SK-N-SH (cell line): ENCODE measurements around the gene TANC1. TPM values are rescaled to one million over a fixed set of nuclear protein-coding genes. Genes with fewer than 3 reads are reported as not detected.

Source experiments
- CTCF ChIA-PET: fragments of 300-600, 350-600 bp; formaldehyde crosslinking; extraction: SDS; loops from one replicate; lab custom pipeline; 2021; lab: Yijun Ruan, JAX
- POLR2A ChIA-PET: fragments of 350-600 bp; sonication (Branson Sonifier 250); formaldehyde crosslinking; extraction: SDS; loops from one replicate; lab custom pipeline; 2020; ENCODE audit warnings: antibody characterized with exemption, inconsistent platforms; lab: Yijun Ruan, JAX
- DNase-seq: peaks from one replicate; pipeline ENCODE4 v3.0.0; 2012
- H2AFZ ChIP-seq: fragments of 200-600 bp; sonication (generic); 2 replicates; pipeline ENCODE4 v1.8.1; 2016; ENCODE audit warnings: antibody characterized with exemption, mild to moderate bottlenecking, low read depth
- H3F3A ChIP-seq: fragments of 200-600 bp; sonication (generic); replicated peaks from 2 replicates; pipeline ENCODE3; 2016; ENCODE audit warnings: antibody characterized with exemption, mild to moderate bottlenecking; ENCODE audit not compliant: insufficient read depth
- H3K27ac ChIP-seq, 2 experiments: fragments of 200-500 bp in 1 of 2; fragments of 200-600 bp in 1 of 2; sonication (Bioruptor generic) in 1 of 2; sonication (generic), shearing (Covaris generic) in 1 of 2; 2 replicates each; pipeline versions ENCODE4 v1.5.1 to v1.6.1; 2014 to 2016; ENCODE audit warnings: low read depth in 2 of 2, inconsistent platforms in 1 of 2, low read length in 1 of 2, mild to moderate bottlenecking in 1 of 2, mixed read lengths in 1 of 2
- H3K27me3 ChIP-seq: fragments of 200-600 bp; sonication (generic), shearing (Covaris generic); 2 replicates; pipeline ENCODE4 v1.6.1; 2016; ENCODE audit warnings: mixed run types; ENCODE audit not compliant: insufficient read depth
- H3K36me3 ChIP-seq, 2 experiments: fragments of 200-500 bp in 1 of 2; fragments of 200-600 bp in 1 of 2; sonication (Bioruptor generic) in 1 of 2; sonication (generic) in 1 of 2; replicated peaks in 1 of 2; 2 replicates each; pipeline versions ENCODE3 to v1.5.1; 2014 to 2016; ENCODE audit warnings: low read length in 1 of 2, mild to moderate bottlenecking in 1 of 2; ENCODE audit not compliant: insufficient read depth in 2 of 2, control insufficient read depth in 1 of 2
- H3K4me1 ChIP-seq, 2 experiments: fragments of 200-500 bp in 1 of 2; fragments of 200-600 bp in 1 of 2; sonication (Bioruptor generic) in 1 of 2; sonication (generic), shearing (Covaris generic) in 1 of 2; 2 replicates each; pipeline versions ENCODE4 v1.5.1 to v1.6.1; 2014 to 2016; ENCODE audit warnings: low read depth in 1 of 2, low read length in 1 of 2, mixed run types in 1 of 2; ENCODE audit not compliant: insufficient read depth in 2 of 2, control insufficient read depth in 1 of 2
- H3K4me2 ChIP-seq: fragments of 200-600 bp; sonication (generic), shearing (Covaris generic); 2 replicates; pipeline ENCODE4 v1.6.1; 2017; ENCODE audit warnings: mixed run types
- H3K4me3 ChIP-seq, 2 experiments: fragments of 200-500 bp in 1 of 2; fragments of 200-600 bp in 1 of 2; sonication (Bioruptor generic) in 1 of 2; sonication (generic), shearing (Covaris generic) in 1 of 2; 2 replicates each; pipeline versions ENCODE4 v1.5.1 to v1.8.1; 2014 to 2016; ENCODE audit warnings: low read depth in 2 of 2, inconsistent platforms in 1 of 2, low read length in 1 of 2, mild to moderate bottlenecking in 1 of 2, mixed read lengths in 1 of 2, moderate library complexity in 1 of 2
- H3K79me2 ChIP-seq: fragments of 200-600 bp; sonication (generic); 2 replicates; pipeline ENCODE4 v1.8.1; 2017; ENCODE audit warnings: mild to moderate bottlenecking; ENCODE audit not compliant: insufficient read depth
- H3K9ac ChIP-seq: fragments of 200-600 bp; sonication (generic); 2 replicates; pipeline ENCODE4 v1.6.1; 2017; ENCODE audit warnings: mixed run types
- H3K9me2 ChIP-seq: fragments of 200-600 bp; sonication (generic); 2 replicates; pipeline ENCODE4 v1.6.1; 2017; ENCODE audit warnings: mixed run types
- H3K9me3 ChIP-seq: fragments of 200-600 bp; sonication (generic); 2 replicates; pipeline ENCODE4 v1.6.1; 2017; ENCODE audit warnings: mixed run types, mild to moderate bottlenecking, moderate library complexity
- H4K20me1 ChIP-seq: fragments of 200-600 bp; sonication (generic); 2 replicates; pipeline ENCODE4 v1.6.1; 2017; ENCODE audit warnings: mild to moderate bottlenecking, mixed run types; ENCODE audit not compliant: insufficient read depth
- CHD2 ChIP-seq: fragments of 150-350 bp; IDR thresholded peaks from 2 replicates; pipeline ENCODE4 v1.6.1; 2018; ENCODE audit warnings: low read length; ENCODE audit not compliant: partially characterized antibody
- EP300 ChIP-seq, 2 experiments: IDR thresholded peaks; 2 replicates each; pipeline versions ENCODE4 v1.4.0 to v1.6.1; 2012; ENCODE audit warnings: borderline replicate concordance in 1 of 2, low read depth in 1 of 2, low read length in 1 of 2
- FOSL2 ChIP-seq: IDR thresholded peaks from 2 replicates; pipeline ENCODE4 v1.4.0; 2012; ENCODE audit warnings: low read depth, mild to moderate bottlenecking, moderate library complexity, borderline replicate concordance
- FOXM1 ChIP-seq: IDR thresholded peaks from 2 replicates; pipeline ENCODE4 v1.4.0; 2012; ENCODE audit warnings: low read depth, mild to moderate bottlenecking
- GATA2 ChIP-seq: sonication (generic); formaldehyde crosslinking; IDR thresholded peaks from 2 replicates; pipeline ENCODE4 v1.5.0; 2020; ENCODE audit warnings: mild to moderate bottlenecking, missing genetic modification reagents
- MAX ChIP-seq: IDR thresholded peaks from 2 replicates; pipeline ENCODE4 v1.4.0; 2012; ENCODE audit warnings: low read depth
- NFIC ChIP-seq: IDR thresholded peaks from 2 replicates; pipeline ENCODE4 v1.4.0; 2012; ENCODE audit warnings: borderline replicate concordance
- NRF1 ChIP-seq: IDR thresholded peaks from 2 replicates; pipeline ENCODE4 v1.6.1; 2012; ENCODE audit warnings: low read depth, mild to moderate bottlenecking, low read length
- PBX3 ChIP-seq: IDR thresholded peaks from 2 replicates; pipeline ENCODE4; 2012
- RCOR1 ChIP-seq: fragments of 150-350 bp; IDR thresholded peaks from 2 replicates; pipeline ENCODE4 v1.6.1; 2017; ENCODE audit warnings: antibody characterized with exemption, low read length
- REST ChIP-seq: IDR thresholded peaks from 2 replicates; pipeline ENCODE4 v1.6.1; 2012; ENCODE audit warnings: mild to moderate bottlenecking, low read depth, low read length, moderate library complexity
- RFX5 ChIP-seq: IDR thresholded peaks from 2 replicates; pipeline ENCODE4 v1.6.1; 2012; ENCODE audit warnings: mild to moderate bottlenecking, improper control_type of control experiment, low read length
- SIN3A ChIP-seq: IDR thresholded peaks from 2 replicates; pipeline ENCODE4 v1.6.1; 2012; ENCODE audit warnings: low read depth, mild to moderate bottlenecking, low read length, moderate library complexity, borderline replicate concordance
- TAF1 ChIP-seq: IDR thresholded peaks from 2 replicates; pipeline ENCODE4 v1.6.1; 2012; ENCODE audit warnings: low read depth, mild to moderate bottlenecking, low read length, moderate library complexity, borderline replicate concordance
- TCF12 ChIP-seq: IDR thresholded peaks from 2 replicates; pipeline ENCODE4 v1.4.0; 2012
- TEAD4 ChIP-seq: IDR thresholded peaks from 2 replicates; pipeline ENCODE4 v1.4.0; 2012; ENCODE audit warnings: mild to moderate bottlenecking, borderline replicate concordance; ENCODE audit not compliant: insufficient read depth
- USF1 ChIP-seq: IDR thresholded peaks from 2 replicates; pipeline ENCODE4 v1.4.0; 2012; ENCODE audit warnings: low read depth, borderline replicate concordance
- USF2 ChIP-seq: fragments of 150-350 bp; IDR thresholded peaks from 2 replicates; pipeline ENCODE4 v1.6.1; 2017; ENCODE audit warnings: antibody characterized with exemption, low read length, low read depth, borderline replicate concordance
- WGBS: methylation state at CpG from one replicate; pipeline ENCODE4 v1.1.6; 2017; ENCODE audit warnings: low lambda C conversion rate; 5-methylcytosine and 5-hydroxymethylcytosine counted together
- polyA plus RNA-seq, 3 experiments: library from polyadenylated mRNA; depleted of rRNA; stranded (reverse); fragments of >200 nt; gene quantifications; 2 replicates each; pipeline ENCODE4 v1.2.3, GENCODE V29; 2012

The TANC1 gene
- polyA plus RNA-seq, 1 of the 3 experiments (the other 2 are of a cell fraction), result 19.2 TPM

GRCh38 chr2:159045545-159046454 lies 77.4 kb downstream of the TANC1 start:
- H2AFZ ChIP-seq, result no peak overlapping the region
- WGBS, result 82% methylated on average over 11 of the region's 11 CpGs
- H3K9me2 ChIP-seq, result no peaks in the 10 kb centered on the region
- no peak overlapping the region for H3K4me2 ChIP-seq
- no peak for TF ChIP-seq TAF1
- no peak for TF ChIP-seq RCOR1
- TF ChIP-seq TCF12, result no peak
- TF ChIP-seq FOXM1, result no peak
- ChIA-PET POLR2A (no interaction called here), CTCF (no interaction called here)
- peak overlapping the region; percentile 41 to 58; a peak in 3 of 4 replicates for H3K27ac ChIP-seq
- H3K4me1 ChIP-seq, result peaks cover 6 to 21% of the 10 kb centered on the region in 2 experiments
- H3K79me2 ChIP-seq, result peaks cover 67% of the 10 kb centered on the region; the same call in 1 of the 2 replicates
- H3K27me3 ChIP-seq, result no peaks in the 10 kb centered on the region
- H3K9me3 ChIP-seq, result no peaks in the 10 kb centered on the region
- peaks cover 0 to 3% of the 10 kb centered on the region in 2 experiments for H3K36me3 ChIP-seq
- no peak overlapping the region for H3K9ac ChIP-seq
- no peaks in the 10 kb centered on the region for H4K20me1 ChIP-seq
- H3K4me3 ChIP-seq, result no peak overlapping the region
- peaks cover 9% of the 10 kb centered on the region for H3F3A ChIP-seq
- no peak for DNase-seq

- Histone ChIP-seq H3K9me3 (no peaks in the 10 kb centered on the region), H3K4me2 (peak overlapping the region; percentile 47; the same call in 1 of the 2 replicates), H3K36me3 (no peaks in the 10 kb centered on the region), H3K4me3 (no peak overlapping the region), H3F3A (peaks cover 9% of the 10 kb centered on the region), H4K20me1 (no peaks in the 10 kb centered on the region), H2AFZ (no peak overlapping the region), H3K79me2 (peaks cover 66% of the 10 kb centered on the region; the same call in 1 of the 2 replicates), H3K4me1 (peaks cover 6 to 30% of the 10 kb centered on the region in 2 experiments), H3K27ac (peak overlapping the region in 1 of 2 experiments; percentile 58; a peak in 2 of 4 replicates), H3K9me2 (no peaks in the 10 kb centered on the region), H3K27me3 (no peaks in the 10 kb centered on the region), H3K9ac (no peak overlapping the region)
- WGBS, result 25% methylated on average over 1 of the region's 1 CpG
- no peak for DNase-seq
- CTCF ChIA-PET, result no interaction called here
- POLR2A ChIA-PET, result no interaction called here
- TF ChIP-seq RFX5 (no peak), USF2 (no peak), TEAD4 (no peak), CHD2 (no peak), NFIC (no peak), FOSL2 (peak; percentile 34; the same call in 1 of the 2 replicates), EP300 (IDR thresholded peaks at IDR 0.05; ENCODE audit: borderline replicate concordance in 1 of 2, low read depth in 1 of 2, low read length in 1 of 2) (no peak), TAF1 (no peak), MAX (no peak), REST (no peak), TCF12 (peak; percentile 14; the same call in 1 of the 2 replicates), PBX3 (peak; percentile 69), GATA2 (CRISPR knock-in tag) (no peak), NRF1 (no peak), FOXM1 (no peak), USF1 (no peak), SIN3A (no peak)
Measured at GRCh38 chr2:159046966-159047365, 78.5 kb downstream of the TANC1 start.
